Measurements from ENCODE around the gene BCAP29.

The BCAP29 gene

GRCh38 chr7:107615910-107616680 lies 36.0 kb downstream of the BCAP29 start:
- Histone ChIP-seq H3K9ac (ENCODE audit: low read length) (no peak overlapping the region), H3K56ac (ENCODE audit: low read length) (no peak overlapping the region), H2BK120ac (ENCODE audit: low read depth, low read length) (no peak overlapping the region), H3K79me2 (ENCODE audit: control insufficient read depth, insufficient read depth, low read length) (no peaks in the 10 kb centered on the region), H2BK15ac (replicated peaks; ENCODE audit: low read depth) (no peak overlapping the region), H4K8ac (ENCODE audit: low read depth, low read length) (no peak overlapping the region), H3K4me2 (ENCODE audit: low read length) (no peak overlapping the region), H3K36me3 (ENCODE audit: control insufficient read depth, insufficient read depth, low read length) (no peaks in the 10 kb centered on the region), H3K27me3 (ENCODE audit: insufficient read depth, low read length, poor library complexity) (no peaks in the 10 kb centered on the region), H3K4me1 (ENCODE audit: control insufficient read depth, low read depth, low read length) (no peaks in the 10 kb centered on the region), H3K18ac (ENCODE audit: low read length) (no peak overlapping the region), H2AK5ac (ENCODE audit: low read length) (no peak overlapping the region), H3K4me3 (ENCODE audit: low read length) (no peak overlapping the region), H3K4ac (ENCODE audit: low read depth, low read length) (no peak overlapping the region), H3K79me1 (ENCODE audit: low read length) (no peaks in the 10 kb centered on the region), H2BK5ac (ENCODE audit: low read length) (no peak overlapping the region), H3K27ac (ENCODE audit: low read depth, low read length) (no peak overlapping the region), H4K5ac (ENCODE audit: low read length) (no peak overlapping the region), H3K23ac (ENCODE audit: low read length) (no peak overlapping the region)
- no peak for DNase-seq
- no CpG with 5 or more reads among the region's 4 CpGs for WGBS (ENCODE audit: extremely low coverage, insufficient coverage, low lambda C conversion rate)

- no peaks in the 10 kb centered on the region for H3K4me1 ChIP-seq (ENCODE audit: control insufficient read depth, low read depth, low read length)
These were observed 42.4 kb downstream of the BCAP29 start for GRCh38 chr7:107622429-107622828.

GRCh38 chr7:107622894-107623293 lies 42.8 kb downstream of the BCAP29 start:
- no peak overlapping the region for H4K5ac ChIP-seq (ENCODE audit: low read length)
- no peaks in the 10 kb centered on the region for H3K27me3 ChIP-seq (ENCODE audit: insufficient read depth, low read length, poor library complexity)
- no peak overlapping the region for H2AK5ac ChIP-seq (ENCODE audit: low read length)
- H3K4ac ChIP-seq (ENCODE audit: low read depth, low read length): no peak overlapping the region
- H3K79me1 ChIP-seq (ENCODE audit: low read length): no peaks in the 10 kb centered on the region
- no peaks in the 10 kb centered on the region for H3K4me1 ChIP-seq (ENCODE audit: control insufficient read depth, low read depth, low read length)
- H4K8ac ChIP-seq (ENCODE audit: low read depth, low read length): no peak overlapping the region
- no peak overlapping the region for H3K27ac ChIP-seq (ENCODE audit: low read depth, low read length)
- no peak overlapping the region for H3K56ac ChIP-seq (ENCODE audit: low read length)
- no peaks in the 10 kb centered on the region for H3K79me2 ChIP-seq (ENCODE audit: control insufficient read depth, insufficient read depth, low read length)
- DNase-seq: no peak
- H3K36me3 ChIP-seq (ENCODE audit: control insufficient read depth, insufficient read depth, low read length): no peaks in the 10 kb centered on the region
- WGBS (ENCODE audit: extremely low coverage, insufficient coverage, low lambda C conversion rate): no CpG with 5 or more reads among the region's 2 CpGs
- H2BK5ac ChIP-seq (ENCODE audit: low read length): no peak overlapping the region
- H2BK15ac ChIP-seq (replicated peaks; ENCODE audit: low read depth): no peak overlapping the region
- H3K23ac ChIP-seq (ENCODE audit: low read length): no peak overlapping the region
- H3K18ac ChIP-seq (ENCODE audit: low read length): no peak overlapping the region
- no peak overlapping the region for H3K4me3 ChIP-seq (ENCODE audit: low read length)
- no peak overlapping the region for H3K9ac ChIP-seq (ENCODE audit: low read length)
- H3K4me2 ChIP-seq (ENCODE audit: low read length): no peak overlapping the region
- H2BK120ac ChIP-seq (ENCODE audit: low read depth, low read length): no peak overlapping the region

More at GRCh38 chr7:107622429-107622828, 42.4 kb downstream of the BCAP29 start:
- Histone ChIP-seq H3K18ac (ENCODE audit: low read length) (no peak overlapping the region), H3K27ac (ENCODE audit: low read depth, low read length) (no peak overlapping the region), H3K56ac (ENCODE audit: low read length) (no peak overlapping the region), H4K8ac (ENCODE audit: low read depth, low read length) (no peak overlapping the region), H3K4me3 (ENCODE audit: low read length) (no peak overlapping the region), H3K9ac (ENCODE audit: low read length) (no peak overlapping the region), H2BK120ac (ENCODE audit: low read depth, low read length) (no peak overlapping the region), H3K4me2 (ENCODE audit: low read length) (no peak overlapping the region), H3K4ac (ENCODE audit: low read depth, low read length) (no peak overlapping the region), H3K36me3 (ENCODE audit: control insufficient read depth, insufficient read depth, low read length) (no peaks in the 10 kb centered on the region), H2AK5ac (ENCODE audit: low read length) (no peak overlapping the region), H2BK5ac (ENCODE audit: low read length) (no peak overlapping the region), H2BK15ac (replicated peaks; ENCODE audit: low read depth) (no peak overlapping the region), H4K5ac (ENCODE audit: low read length) (no peak overlapping the region), H3K79me1 (ENCODE audit: low read length) (no peaks in the 10 kb centered on the region), H3K79me2 (ENCODE audit: control insufficient read depth, insufficient read depth, low read length) (no peaks in the 10 kb centered on the region), H3K23ac (ENCODE audit: low read length) (no peak overlapping the region), H3K27me3 (ENCODE audit: insufficient read depth, low read length, poor library complexity) (no peaks in the 10 kb centered on the region)
- DNase-seq: no peak
- no CpG with 5 or more reads among the region's 1 CpG for WGBS (ENCODE audit: extremely low coverage, insufficient coverage, low lambda C conversion rate)

GRCh38 chr7:107627002-107627401 lies 47.0 kb downstream of the BCAP29 start:
- no peak overlapping the region for H3K18ac ChIP-seq (ENCODE audit: low read length)
- H2BK120ac ChIP-seq (ENCODE audit: low read depth, low read length): no peak overlapping the region
- no peak overlapping the region for H3K23ac ChIP-seq (ENCODE audit: low read length)
- no peaks in the 10 kb centered on the region for H3K27me3 ChIP-seq (ENCODE audit: insufficient read depth, low read length, poor library complexity)
- no peaks in the 10 kb centered on the region for H3K4me1 ChIP-seq (ENCODE audit: control insufficient read depth, low read depth, low read length)
- no peak overlapping the region for H2AK5ac ChIP-seq (ENCODE audit: low read length)
- no peak overlapping the region for H3K4ac ChIP-seq (ENCODE audit: low read depth, low read length)
- DNase-seq: no peak
- H3K79me1 ChIP-seq (ENCODE audit: low read length): no peaks in the 10 kb centered on the region
- no peak overlapping the region for H3K4me2 ChIP-seq (ENCODE audit: low read length)
- no CpG with 5 or more reads among the region's 4 CpGs for WGBS (ENCODE audit: extremely low coverage, insufficient coverage, low lambda C conversion rate)
- H3K36me3 ChIP-seq (ENCODE audit: control insufficient read depth, insufficient read depth, low read length): no peaks in the 10 kb centered on the region
- no peak overlapping the region for H3K27ac ChIP-seq (ENCODE audit: low read depth, low read length)
- H2BK5ac ChIP-seq (ENCODE audit: low read length): no peak overlapping the region
- H3K4me3 ChIP-seq (ENCODE audit: low read length): no peak overlapping the region
- no peak overlapping the region for H4K5ac ChIP-seq (ENCODE audit: low read length)
- no peak overlapping the region for H3K56ac ChIP-seq (ENCODE audit: low read length)
- no peak overlapping the region for H2BK15ac ChIP-seq (replicated peaks; ENCODE audit: low read depth)
- H4K8ac ChIP-seq (ENCODE audit: low read depth, low read length): no peak overlapping the region
- no peak overlapping the region for H3K9ac ChIP-seq (ENCODE audit: low read length)
- no peaks in the 10 kb centered on the region for H3K79me2 ChIP-seq (ENCODE audit: control insufficient read depth, insufficient read depth, low read length)

GRCh38 chr7:107628461-107629064 lies 48.5 kb downstream of the BCAP29 start:
- H3K27me3 ChIP-seq (ENCODE audit: insufficient read depth, low read length, poor library complexity): no peaks in the 10 kb centered on the region
- H3K18ac ChIP-seq (ENCODE audit: low read length): no peak overlapping the region
- no CpG with 5 or more reads among the region's 8 CpGs for WGBS (ENCODE audit: extremely low coverage, insufficient coverage, low lambda C conversion rate)
- DNase-seq: no peak
- no peak overlapping the region for H2BK120ac ChIP-seq (ENCODE audit: low read depth, low read length)
- no peak overlapping the region for H3K4ac ChIP-seq (ENCODE audit: low read depth, low read length)
- H4K5ac ChIP-seq (ENCODE audit: low read length): no peak overlapping the region
- no peak overlapping the region for H2BK15ac ChIP-seq (replicated peaks; ENCODE audit: low read depth)
- H3K79me2 ChIP-seq (ENCODE audit: control insufficient read depth, insufficient read depth, low read length): no peaks in the 10 kb centered on the region
- H2BK5ac ChIP-seq (ENCODE audit: low read length): no peak overlapping the region
- H3K36me3 ChIP-seq (ENCODE audit: control insufficient read depth, insufficient read depth, low read length): no peaks in the 10 kb centered on the region
- no peak overlapping the region for H3K27ac ChIP-seq (ENCODE audit: low read depth, low read length)
- no peak overlapping the region for H3K9ac ChIP-seq (ENCODE audit: low read length)
- H4K8ac ChIP-seq (ENCODE audit: low read depth, low read length): no peak overlapping the region
- no peak overlapping the region for H3K4me2 ChIP-seq (ENCODE audit: low read length)
- H3K23ac ChIP-seq (ENCODE audit: low read length): no peak overlapping the region
- H3K4me1 ChIP-seq (ENCODE audit: control insufficient read depth, low read depth, low read length): no peaks in the 10 kb centered on the region
- H3K56ac ChIP-seq (ENCODE audit: low read length): no peak overlapping the region
- H2AK5ac ChIP-seq (ENCODE audit: low read length): no peak overlapping the region
- no peaks in the 10 kb centered on the region for H3K79me1 ChIP-seq (ENCODE audit: low read length)
- H3K4me3 ChIP-seq (ENCODE audit: low read length): no peak overlapping the region
